ENCODE results near the gene CLNK.
"Not testable (repeated sequence)": the region's sequence is repeated elsewhere in the genome, so short reads cannot be mapped to it uniquely, and the experiment has no call there.

Gene CLNK

DNA sequence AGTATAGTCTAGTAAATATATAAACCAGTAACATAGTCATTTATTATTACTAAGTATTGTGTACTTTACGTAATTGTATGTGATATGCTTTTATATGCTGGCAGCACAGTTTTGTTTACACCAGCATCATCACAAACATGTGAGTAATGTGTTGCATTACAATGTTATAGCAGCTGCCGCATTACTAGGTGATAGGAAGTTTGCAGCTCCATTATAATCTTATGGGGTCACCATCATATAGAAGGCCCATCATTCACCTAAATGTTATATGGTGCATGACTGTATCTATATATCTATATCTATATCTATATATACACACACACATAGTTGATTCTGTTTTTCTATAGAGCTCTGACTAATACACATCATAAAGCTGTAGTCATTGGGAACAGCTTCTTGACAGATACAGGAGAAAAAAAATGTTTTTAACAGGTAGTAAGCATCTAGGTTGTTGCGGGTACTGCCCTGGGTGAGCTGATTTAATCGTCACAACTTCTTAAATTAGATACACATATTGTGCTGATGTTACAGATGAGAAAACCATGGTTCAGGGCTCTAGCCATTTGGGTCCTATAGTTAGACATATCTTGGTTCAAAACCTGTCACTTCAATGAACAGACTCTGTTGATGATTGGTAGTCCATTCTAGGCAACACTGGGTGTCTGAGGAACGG lies 77.9 kb downstream of the CLNK start:
- no peak for DNase-seq

GRCh38 chr4:10605746-10606482 lies 78.7 kb downstream of the CLNK start:
- DNase-seq, result no peak

DNA sequence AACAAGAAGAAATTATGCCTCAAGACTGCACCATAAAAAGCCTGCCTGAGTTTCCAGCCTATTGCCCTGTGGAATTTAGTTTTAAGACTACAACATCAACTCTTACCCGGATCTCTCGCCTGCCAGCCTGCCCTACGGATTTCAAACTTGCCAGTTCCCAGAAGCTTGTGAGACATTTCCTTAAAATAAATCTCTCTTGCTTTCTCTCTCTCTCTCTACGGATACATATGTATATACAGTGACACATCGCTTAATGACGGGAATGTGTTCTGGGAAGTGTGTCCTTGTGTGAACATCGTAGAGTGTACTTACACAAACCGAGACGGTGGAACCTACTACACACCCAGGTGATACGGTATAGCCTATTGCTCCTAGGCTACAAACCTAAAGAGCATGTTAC lies 79.5 kb downstream of the CLNK start:
- no peak for DNase-seq

DNA sequence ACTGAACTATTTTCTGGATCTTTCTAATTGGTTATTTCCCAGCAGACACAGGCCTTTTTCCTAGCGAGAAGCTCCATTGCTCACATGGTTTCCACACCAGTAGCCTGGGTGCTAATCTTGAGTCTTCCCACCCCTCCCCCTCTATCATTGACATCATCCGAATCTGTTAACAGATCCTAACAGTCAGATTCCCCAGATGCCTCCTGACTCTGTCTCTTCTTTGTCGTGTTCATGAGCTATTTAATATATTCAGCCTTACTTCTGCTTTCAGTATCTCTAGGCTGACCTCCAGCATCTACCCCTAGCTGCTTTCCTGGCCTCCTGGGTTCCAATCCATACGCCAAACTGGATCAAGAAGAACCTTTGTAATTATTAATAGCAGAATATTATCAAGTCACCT lies 85.0 kb downstream of the CLNK start:
- DNase-seq, result no peak

GRCh38 chr4:10598829-10599228 lies 85.7 kb downstream of the CLNK start:
- DNase-seq, result no peak

- DNase-seq, result no peak
Measured at GRCh38 chr4:10596586-10597290, 87.8 kb downstream of the CLNK start.

DNA sequence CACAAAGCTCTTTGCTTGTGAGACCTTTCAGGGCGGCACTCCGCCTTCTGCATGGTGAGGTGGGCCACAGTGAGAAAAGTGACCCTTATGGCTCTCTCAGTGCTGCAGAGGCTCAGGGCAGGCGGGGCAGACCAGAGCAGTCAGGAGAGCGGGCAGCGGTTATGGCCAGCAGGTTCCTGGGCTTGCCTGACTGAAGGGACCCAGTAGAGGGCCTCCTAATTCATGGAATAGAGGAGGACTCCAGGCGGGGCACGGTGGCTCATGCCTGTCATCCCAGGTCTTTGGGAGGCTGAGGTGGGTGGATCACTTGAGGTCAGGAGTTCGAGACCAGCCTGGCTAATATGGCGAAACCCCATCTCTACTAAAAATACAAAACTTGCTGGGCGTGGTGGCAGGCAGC lies 91.4 kb downstream of the CLNK start:
- no peak for DNase-seq

- DNase-seq, result no peak
Measured at GRCh38 chr4:10590896-10591295, 93.7 kb downstream of the CLNK start.

DNA sequence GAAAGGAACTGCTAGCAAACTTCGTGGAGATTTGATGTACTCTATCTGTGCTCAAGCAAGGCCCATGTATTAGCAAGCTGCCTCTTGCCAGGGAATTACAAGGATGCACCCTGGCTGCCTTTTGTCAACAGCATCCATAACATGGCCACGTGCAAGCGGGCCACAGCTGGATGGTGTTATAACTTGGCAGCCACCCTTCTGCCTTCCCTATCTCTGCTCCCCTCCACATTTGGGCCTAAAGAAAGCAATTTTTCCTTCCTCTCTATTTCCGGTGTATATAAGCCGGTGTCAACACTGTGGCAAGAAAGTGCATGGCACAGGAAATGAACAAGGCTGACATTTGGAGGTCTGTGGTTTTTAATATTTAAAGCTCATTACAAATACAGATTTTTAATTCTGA lies 94.8 kb downstream of the CLNK start:
- no peak for DNase-seq

GRCh38 chr4:10589321-10589720 lies 95.2 kb downstream of the CLNK start:
- no peak for DNase-seq

DNA sequence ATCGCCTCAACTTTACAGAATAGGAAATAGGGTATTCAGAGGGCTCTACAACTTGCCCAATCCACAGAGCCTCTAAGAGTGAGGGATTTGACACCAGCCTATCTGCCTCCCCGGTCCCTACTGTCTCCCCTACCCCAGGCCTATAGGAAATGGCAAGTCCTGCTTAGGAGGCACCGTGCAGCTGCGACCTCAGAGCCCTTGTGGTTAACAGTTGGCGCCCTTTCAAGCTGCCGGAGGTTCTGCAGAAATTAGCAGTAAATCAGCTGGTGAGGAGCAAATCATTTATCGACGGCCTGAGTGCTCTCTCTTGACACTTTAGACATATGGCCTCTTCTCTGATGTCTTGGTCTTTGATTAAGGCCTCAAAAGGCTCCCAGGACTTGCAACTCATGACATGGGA lies 96.9 kb downstream of the CLNK start:
- no peak for DNase-seq

DNA sequence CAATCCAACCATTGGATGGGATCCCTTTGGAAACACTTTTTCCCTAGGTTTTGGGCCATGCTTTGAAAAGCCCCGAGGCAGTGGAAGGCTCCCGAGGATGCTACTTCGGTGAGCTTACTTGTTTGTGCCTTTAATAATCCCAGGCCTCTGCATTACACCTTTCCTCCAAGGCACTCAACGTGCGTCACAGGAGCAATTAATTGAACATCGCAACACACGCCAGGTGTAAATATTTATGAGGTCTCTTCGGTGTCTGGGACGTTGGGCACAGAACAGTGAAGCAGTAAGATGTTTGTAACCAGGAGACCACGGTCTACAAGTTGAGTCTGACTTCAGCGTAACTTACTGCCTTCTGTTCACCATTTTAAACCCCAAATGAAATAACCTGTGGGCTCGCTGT lies 97.3 kb downstream of the CLNK start:
- DNase-seq, result no peak

DNA sequence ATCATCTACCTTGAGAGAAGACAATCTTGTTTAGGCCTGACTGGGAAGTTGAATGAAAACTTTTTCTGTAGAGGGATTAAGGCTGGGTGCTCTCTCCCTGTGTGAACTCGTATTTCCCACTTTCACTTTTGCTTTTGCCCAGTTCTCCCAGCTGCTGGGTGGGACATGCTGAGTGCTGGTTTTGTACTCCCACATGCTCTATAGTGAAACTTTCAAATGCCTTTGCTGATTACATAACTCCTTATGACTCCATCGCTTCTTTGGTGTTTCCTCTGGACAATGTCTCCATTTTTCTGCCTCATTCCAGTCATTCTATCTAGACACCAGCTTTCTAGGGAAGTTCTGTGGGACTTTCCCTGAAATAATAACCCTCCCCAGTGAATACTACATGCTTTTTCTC lies 100.5 kb downstream of the CLNK start:
- no peak for DNase-seq

DNA sequence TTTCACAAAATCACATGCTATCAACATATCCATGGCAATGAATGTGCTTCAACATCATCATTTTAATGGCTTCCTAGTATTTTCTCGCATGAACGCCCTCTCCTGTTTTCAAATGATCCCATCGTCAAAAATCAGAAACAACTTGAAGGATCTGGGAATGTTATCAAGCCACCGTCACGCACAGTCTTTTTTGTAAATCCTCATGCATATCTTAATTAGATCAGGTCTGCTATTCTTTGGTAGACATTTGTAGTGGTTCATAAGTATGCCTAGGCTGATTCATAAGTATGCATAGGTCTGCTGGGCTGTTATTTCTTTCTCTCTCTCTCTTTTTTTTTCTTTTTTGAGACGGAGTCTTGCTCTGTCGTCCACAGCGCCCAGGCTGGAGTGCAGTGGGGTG lies 101.6 kb downstream of the CLNK start:
- DNase-seq, result no peak

GRCh38 chr4:10582059-10582686 lies 102.4 kb downstream of the CLNK start:
- DNase-seq, result no peak

GRCh38 chr4:10581022-10581421 lies 103.5 kb downstream of the CLNK start:
- no peak for DNase-seq

- no peak for DNase-seq
Measured at GRCh38 chr4:10579648-10580047, 104.9 kb downstream of the CLNK start.

DNA sequence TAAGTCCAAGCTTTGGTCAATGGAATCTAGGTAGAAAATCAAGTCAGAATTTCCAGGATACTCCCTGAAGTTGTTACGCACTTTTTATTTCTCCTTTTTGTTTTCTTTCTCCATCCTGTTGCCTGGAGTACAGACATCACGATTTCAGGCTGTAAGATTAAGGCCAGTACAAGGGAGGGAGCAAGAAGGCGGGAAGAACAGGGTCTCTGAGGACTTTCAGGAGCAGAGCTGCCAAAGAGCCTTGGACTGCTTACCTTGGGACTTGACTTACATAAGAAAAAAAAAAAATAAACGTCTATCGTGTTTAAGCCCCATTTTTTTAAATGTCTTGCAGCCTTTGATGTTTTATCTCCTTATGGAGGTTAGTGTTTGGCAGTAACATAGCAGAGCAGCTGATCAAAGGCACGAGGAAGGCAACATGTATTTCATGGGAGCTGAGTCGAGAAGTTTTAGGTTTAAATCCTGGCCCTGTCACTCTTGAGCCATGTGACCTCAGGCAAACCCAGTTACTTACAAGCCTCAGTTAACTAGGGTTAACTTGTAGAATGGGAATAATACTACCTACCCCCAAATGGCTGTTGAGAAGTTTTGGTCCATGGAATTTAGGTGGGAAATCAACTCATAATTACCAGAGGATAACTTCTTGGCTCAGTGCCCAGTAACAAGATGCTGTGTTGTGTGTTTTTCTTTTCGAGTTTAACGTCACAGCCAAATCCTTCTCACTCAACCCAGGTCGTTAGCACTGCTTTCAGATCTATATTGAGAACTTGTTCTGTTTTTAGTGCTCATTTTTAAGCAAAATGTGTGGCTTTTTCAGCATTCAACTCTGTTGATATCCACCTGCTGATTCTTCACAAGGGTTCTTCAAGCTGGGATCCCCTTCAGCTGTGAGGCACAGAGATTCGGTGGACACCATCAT lies 106.8 kb downstream of the CLNK start:
- no peak for DNase-seq

GRCh38 chr4:10577018-10577417 lies 107.5 kb downstream of the CLNK start:
- no peak for DNase-seq

GRCh38 chr4:10576236-10576635 lies 108.3 kb downstream of the CLNK start:
- DNase-seq, result no peak

- DNase-seq, result no peak
Measured at GRCh38 chr4:10575414-10575813, 109.2 kb downstream of the CLNK start.

DNA sequence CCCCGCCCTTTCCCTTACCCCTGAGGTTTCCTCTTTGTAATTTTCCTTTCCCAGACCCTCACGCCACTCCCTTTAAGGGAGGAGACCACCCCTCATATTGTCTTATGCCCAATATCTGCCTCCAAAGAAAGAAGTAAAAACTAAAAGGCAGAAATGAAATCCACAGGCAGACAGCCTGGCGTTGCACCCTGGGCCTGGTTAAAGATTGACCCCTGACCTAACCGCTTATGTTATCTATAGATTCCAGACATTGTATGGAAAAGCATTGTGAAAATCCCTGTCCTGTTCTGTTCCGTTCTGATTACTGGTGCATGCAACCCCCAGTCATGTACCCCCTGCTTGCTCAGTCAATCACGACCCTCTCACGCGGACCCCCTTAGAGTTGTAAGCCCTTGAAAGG lies 110.0 kb downstream of the CLNK start:
- not testable (repeated sequence) for DNase-seq

- no peak for DNase-seq
Measured at GRCh38 chr4:10571909-10572308, 112.7 kb downstream of the CLNK start.
